H1 (cell line): ENCODE data around the gene PRMT9. TPM values are rescaled to one million over a fixed set of nuclear protein-coding genes. Genes with fewer than 3 reads are reported as not detected.

Experiments
- CTCF ChIA-PET: fragments of 300-600 bp; sonication (Branson Sonifier 250); formaldehyde crosslinking; loops from one replicate; lab custom pipeline; 2021; ENCODE audit not compliant: partially characterized antibody; lab: Charles Lee
- POLR2A ChIA-PET: fragments of 300-600 bp; sonication (Branson Sonifier 250); formaldehyde crosslinking; loops from one replicate; lab custom pipeline; 2021; ENCODE audit warnings: inconsistent platforms; ENCODE audit not compliant: partially characterized antibody; lab: Charles Lee
- DNase-seq, 2 experiments: peaks; one replicate each; pipeline versions ENCODE4 v3.0.0 to v3.0.0-alpha.2; 2010 to 2022; ENCODE audit warnings: low spot score in 2 of 2, low read depth in 1 of 2, mixed read lengths in 1 of 2
- FAIRE-seq: peaks from 2 replicates; lab custom pipeline; 2011; peaks lifted over from hg19 to GRCh38; lab: Jason Lieb, UNC
- H2AFZ ChIP-seq: 2 replicates; pipeline ENCODE4 v1.8.1; 2012; ENCODE audit warnings: low read length, inconsistent platforms
- H2AK5ac ChIP-seq: 2 replicates; pipeline ENCODE4 v1.6.1; 2013; ENCODE audit warnings: low read depth, low read length
- H2BK120ac ChIP-seq: replicated peaks from 2 replicates; pipeline ENCODE3; 2013; ENCODE audit warnings: low read depth, low read length, inconsistent platforms
- H2BK12ac ChIP-seq: 2 replicates; pipeline ENCODE4 v1.6.1; 2013; ENCODE audit warnings: low read depth, low read length
- H2BK15ac ChIP-seq: 2 replicates; pipeline ENCODE4 v1.6.1; 2013; ENCODE audit warnings: low read length
- H2BK20ac ChIP-seq: 2 replicates; pipeline ENCODE4 v1.6.1; 2013; ENCODE audit warnings: low read length
- H2BK5ac ChIP-seq: 2 replicates; pipeline ENCODE4 v1.6.1; 2013; ENCODE audit warnings: low read depth, low read length
- H3K14ac ChIP-seq: 2 replicates; pipeline ENCODE4 v1.6.1; 2013; ENCODE audit warnings: inconsistent platforms; ENCODE audit not compliant: insufficient read length
- H3K18ac ChIP-seq: 2 replicates; pipeline ENCODE4 v1.6.1; 2013; ENCODE audit warnings: low read length; ENCODE audit errors: extremely low read depth
- H3K23ac ChIP-seq: 2 replicates; pipeline ENCODE4 v1.6.1; 2013; ENCODE audit warnings: inconsistent platforms; ENCODE audit not compliant: insufficient read length
- H3K23me2 ChIP-seq: 2 replicates; pipeline ENCODE4 v1.6.1; 2013; ENCODE audit warnings: low read depth, low read length
- H3K27ac ChIP-seq: 2 replicates; pipeline ENCODE4 v1.6.1; 2011; ENCODE audit warnings: low read depth, low read length, inconsistent platforms
- H3K27me3 ChIP-seq, 4 experiments: replicated peaks in 1 of 4; 1 replicate in 1 of 4; 2 replicates in 3 of 4; pipeline versions ENCODE4 v1.6.1 to v1.8.1; 2011 to 2013; ENCODE audit warnings: low read length in 3 of 4, mild to moderate bottlenecking in 3 of 4, inconsistent platforms in 2 of 4, mixed read lengths in 2 of 4, moderate library complexity in 1 of 4; ENCODE audit not compliant: control insufficient read depth in 3 of 4, insufficient read depth in 3 of 4; ENCODE audit errors: extremely low read depth in 1 of 4
- H3K36me3 ChIP-seq, 4 experiments: 2 replicates each; pipeline versions ENCODE4 v1.6.1 to v1.8.1; 2011 to 2013; ENCODE audit warnings: mild to moderate bottlenecking in 4 of 4, low read length in 3 of 4, moderate library complexity in 2 of 4, control low read depth in 1 of 4, inconsistent platforms in 1 of 4; ENCODE audit not compliant: insufficient read depth in 4 of 4, control insufficient read depth in 2 of 4
- H3K4ac ChIP-seq: replicated peaks from 2 replicates; pipeline ENCODE3; 2013; ENCODE audit warnings: low read length, low read depth, mixed read lengths, inconsistent platforms; ENCODE audit not compliant: insufficient read length
- H3K4me1 ChIP-seq, 4 experiments: replicated peaks in 1 of 4; 1 replicate in 1 of 4; 2 replicates in 3 of 4; pipeline versions ENCODE4 v1.6.1 to v1.8.1; 2011 to 2013; ENCODE audit warnings: low read length in 3 of 4, inconsistent platforms in 2 of 4, mixed read lengths in 1 of 4; ENCODE audit not compliant: insufficient read depth in 4 of 4, control insufficient read depth in 3 of 4
- H3K4me2 ChIP-seq, 2 experiments: 2 replicates each; pipeline versions ENCODE4 v1.6.1 to v1.8.1; 2011 to 2013; ENCODE audit warnings: low read depth in 2 of 2, low read length in 2 of 2, control low read depth in 1 of 2, inconsistent platforms in 1 of 2, mild to moderate bottlenecking in 1 of 2; ENCODE audit not compliant: insufficient read depth in 1 of 2
- H3K4me3 ChIP-seq, 4 experiments: fragments of 200-600, 300-600 bp in 1 of 4; sonication (generic), shearing (Covaris generic), sonication (Bioruptor Twin) in 1 of 4; 2 replicates each; pipeline versions ENCODE4 v1.5.1 to v1.8.1; 2011 to 2016; ENCODE audit warnings: low read length in 4 of 4, low read depth in 3 of 4, control low read depth in 2 of 4, inconsistent platforms in 2 of 4, mild to moderate bottlenecking in 2 of 4, mixed read lengths in 1 of 4, moderate library complexity in 1 of 4; ENCODE audit not compliant: insufficient read depth in 2 of 4; ENCODE audit errors: extremely low read depth in 1 of 4
- H3K56ac ChIP-seq: replicated peaks from 2 replicates; pipeline ENCODE3; 2013; ENCODE audit warnings: low read depth, mild to moderate bottlenecking, mixed read lengths, low read length, inconsistent platforms; ENCODE audit not compliant: insufficient read length
- H3K79me1 ChIP-seq: 2 replicates; pipeline ENCODE4 v1.6.1; 2013; ENCODE audit warnings: low read depth, low read length, control low read depth
- H3K79me2 ChIP-seq, 2 experiments: 2 replicates each; pipeline versions ENCODE4 v1.6.1 to v1.8.1; 2012 to 2013; ENCODE audit warnings: low read length in 2 of 2, mild to moderate bottlenecking in 2 of 2, inconsistent platforms in 1 of 2; ENCODE audit not compliant: insufficient read depth in 2 of 2, control insufficient read depth in 1 of 2
- H3K9ac ChIP-seq, 4 experiments: replicated peaks in 1 of 4; 1 replicate in 1 of 4; 2 replicates in 3 of 4; pipeline versions ENCODE4 v1.6.1 to v1.8.1; 2011 to 2013; ENCODE audit warnings: low read depth in 3 of 4, low read length in 3 of 4, control low read depth in 2 of 4, mild to moderate bottlenecking in 2 of 4, moderate library complexity in 2 of 4, inconsistent platforms in 1 of 4; ENCODE audit errors: extremely low read depth in 1 of 4
- H3K9me3 ChIP-seq, 2 experiments: 2 replicates each; pipeline versions ENCODE4 v1.6.1 to v1.8.1; 2012 to 2013; ENCODE audit warnings: mild to moderate bottlenecking in 2 of 2, moderate library complexity in 2 of 2, control low read depth in 1 of 2, inconsistent platforms in 1 of 2, low read depth in 1 of 2, low read length in 1 of 2, mixed read lengths in 1 of 2; ENCODE audit not compliant: insufficient read depth in 2 of 2
- H4K20me1 ChIP-seq, 2 experiments: replicated peaks in 1 of 2; 2 replicates each; pipeline versions ENCODE3 to v1.8.1; 2011 to 2013; ENCODE audit warnings: inconsistent platforms in 2 of 2, low read length in 2 of 2, mild to moderate bottlenecking in 1 of 2; ENCODE audit not compliant: insufficient read depth in 2 of 2, control insufficient read depth in 1 of 2
- H4K5ac ChIP-seq: 2 replicates; pipeline ENCODE4 v1.6.1; 2013; ENCODE audit warnings: low read length, low read depth, mixed read lengths, inconsistent platforms; ENCODE audit not compliant: insufficient read length
- H4K8ac ChIP-seq: 2 replicates; pipeline ENCODE4 v1.8.0; 2013; ENCODE audit warnings: mild to moderate bottlenecking, moderate library complexity, low read length, inconsistent platforms; ENCODE audit not compliant: insufficient read depth; ENCODE audit errors: extremely low read depth
- H4K91ac ChIP-seq: replicated peaks from 2 replicates; pipeline ENCODE3; 2013; ENCODE audit warnings: low read length, mixed read lengths, inconsistent platforms; ENCODE audit not compliant: insufficient read length
- BACH1 ChIP-seq: IDR thresholded peaks from 2 replicates; pipeline ENCODE4 v1.6.1; 2012; ENCODE audit warnings: low read length, improper control_type of control experiment
- MAFK ChIP-seq: IDR thresholded peaks from 2 replicates; pipeline ENCODE4 v1.6.1; 2012; ENCODE audit warnings: low read depth, mild to moderate bottlenecking, improper control_type of control experiment, low read length
- TEAD4 ChIP-seq: IDR thresholded peaks from 2 replicates; pipeline ENCODE4 v1.6.1; 2012; ENCODE audit warnings: low read depth, low read length, inconsistent platforms, mixed read lengths
- WGBS, 2 experiments: shearing (Covaris generic) in 1 of 2; methylation state at CpG; one replicate each; pipeline versions ENCODE4 v1.1.6 to v1.1.7; 2013 to 2015; ENCODE audit warnings: low lambda C conversion rate in 2 of 2, mixed read lengths in 2 of 2, inconsistent platforms in 1 of 2, low coverage in 1 of 2, missing lambda C conversion rate in 1 of 2; ENCODE audit not compliant: insufficient replicate concordance in 2 of 2, insufficient coverage in 1 of 2, insufficient read length in 1 of 2; ENCODE audit errors: extremely low coverage in 1 of 2, missing lambda C conversion rate in 1 of 2; 5-methylcytosine and 5-hydroxymethylcytosine counted together
- polyA plus RNA-seq, 7 experiments: library from polyadenylated mRNA; depleted of rRNA in 3 of 7; stranded (reverse) in 5 of 7; unstranded in 2 of 7; fragments of >200 nt in 5 of 7; fragments of 200-250 nt in 2 of 7; gene quantifications; 1 replicate in 5 of 7; 2 replicates in 1 of 7; 4 replicates in 1 of 7; pipeline versions ENCODE4 v1.2.1 to v1.2.3, GENCODE V29; 2011 to 2013; ENCODE audit warnings: missing spikeins in 2 of 7, mixed read lengths in 2 of 7
- total RNA-seq: library from RNA; stranded (reverse); fragmentation: NEBNext Ultra II Directional; extraction: Animal tissue kit (Norgen Biotek cat#: 25700); gene quantifications from 2 replicates; pipeline ENCODE4 v1.2.1, GENCODE V29; 2021

PRMT9 gene
- total and polyA plus RNA-seq, 2 of the 8 experiments (the other 6 are each of a cell fraction or from before 2014, with no cell fraction given), result 3.8 to 9.6 TPM

GRCh38 chr4:147626903-147627302, 57.1 kb downstream of the PRMT9 start:
- Histone ChIP-seq H4K20me1 (no peaks in the 10 kb centered on the region), H3K4ac (no peak overlapping the region), H3K27me3 (no peaks in the 10 kb centered on the region), H2BK20ac (no peak overlapping the region), H3K79me2 (peaks cover 0 to 10% of the 10 kb centered on the region in 2 experiments; a peak in 2 of 4 replicates), H3K23me2 (no peaks in the 10 kb centered on the region), H3K9ac (peak overlapping the region in 1 of 4 experiments; percentile 10; a peak in 1 of 7 replicates), H4K5ac (no peak overlapping the region), H2AK5ac (no peak overlapping the region), H3K36me3 (peaks cover 0 to 82% (median 5%) of the 10 kb centered on the region in 4 experiments; a peak in 4 of 8 replicates), H3K4me1 (peaks cover 4 to 19% (median 6%) of the 10 kb centered on the region in 4 experiments; a peak in 5 of 7 replicates)
- DNase-seq, result no peak
- 90% methylated on average over 4 of the region's 4 CpGs; no CpG with 5 or more reads in 1 of the 2 experiments for WGBS, 2 experiments
- no peak for TF ChIP-seq TEAD4
- peak; percentile 63; the same call in 1 of the 2 replicates for TF ChIP-seq MAFK
- peak; percentile 89 for TF ChIP-seq BACH1
- TF ChIP-seq, all 59 proteins: peak for 2
- no peak overlapping the region for H3K14ac ChIP-seq
- CTCF ChIA-PET, result interaction anchor here (0.8 to 5.7 kb wide), 5 partner anchors 11 to 240 kb away, joined by 3 to 32 read pairs (median 3); no protein-coding TSS in a partner anchor
- H3K9me3 ChIP-seq, result no peaks in the 10 kb centered on the region
- H4K8ac ChIP-seq, result no peak overlapping the region
- H3K4me2 ChIP-seq, result no peak overlapping the region; a peak in 1 of 4 replicates
- no peak overlapping the region for H3K4me3 ChIP-seq
- no peak overlapping the region for H2BK12ac ChIP-seq
- no peak overlapping the region for H3K18ac ChIP-seq
- H2AFZ ChIP-seq, result no peak overlapping the region
- H2BK15ac ChIP-seq, result no peak overlapping the region
- H3K27ac ChIP-seq, result no peak overlapping the region
- no peak overlapping the region for H2BK5ac ChIP-seq
- H3K79me1 ChIP-seq, result no peaks in the 10 kb centered on the region
- POLR2A ChIA-PET, result interaction anchor here (1.7 to 2.3 kb wide), 3 partner anchors 9 to 14 kb away, joined by 5 to 10 read pairs (median 8); partner anchors contain the start of gene TMEM184C
- no peak overlapping the region for H2BK120ac ChIP-seq
- H3K23ac ChIP-seq, result no peak overlapping the region
- FAIRE-seq, result no peak
- no peak overlapping the region for H3K56ac ChIP-seq
- no peak overlapping the region for H4K91ac ChIP-seq
